Gastroesophageal sphincter (tissue), 2 donors: ENCODE results near the gene LHFPL2.

Experiments used
- POLR2A ChIP-seq, 2 donors: fragments of 450-650 bp; IDR thresholded peaks; one replicate each; pipeline ENCODE4 v1.6.1; 2017; ENCODE audit warnings: antibody characterized with exemption in 2 of 2, mild to moderate bottlenecking in 2 of 2, moderate library complexity in 1 of 2
- POLR2AphosphoS5 ChIP-seq: sonication (generic); formaldehyde crosslinking; IDR thresholded peaks from one replicate; pipeline ENCODE4 v1.6.1; 2017; ENCODE audit warnings: antibody characterized with exemption

- TF ChIP-seq POLR2A (IDR thresholded peaks at IDR 0.05) (no peak), POLR2AphosphoS5 (no peak)
Measured at GRCh38 chr5:78586251-78586650, 62.3 kb downstream of the LHFPL2 start.
